HG03432 (cell line): Measurements from ENCODE around the gene SPART.

Experiments
- ATAC-seq: cut with Tn5 transposase; IDR thresholded peaks from one replicate; pipeline ENCODE4 v1.9.1; 2021; ENCODE audit warnings: mild to moderate bottlenecking, moderate library complexity; ENCODE audit not compliant: unreplicated experiment

SPART gene

GRCh38 chr13:36258831-36259230 lies 87.4 kb downstream of the SPART start:
- no peak for ATAC-seq
